Stomach (tissue), 9 donors: ENCODE results near the gene SNTG2. TPM values are rescaled to one million over a fixed set of nuclear protein-coding genes. Genes with fewer than 3 reads are reported as not detected.

Experiments
- DNase-seq, 2 donors: peaks; one replicate each; pipeline versions ENCODE4 v3.0.0 to v3.0.0-alpha.2; 2013 to 2019
- H3K27ac ChIP-seq, 5 donors: fragments of 200-600 bp in 4 of 5; sonication (generic) in 4 of 5; one replicate each; pipeline ENCODE4 v1.5.1; 2013 to 2019; ENCODE audit warnings: mild to moderate bottlenecking in 1 of 5, moderate library complexity in 1 of 5
- H3K27me3 ChIP-seq, 3 donors: fragments of 200-600 bp; sonication (generic); one replicate each; pipeline ENCODE4 v1.5.1; 2017 to 2019; ENCODE audit warnings: mixed run types in 1 of 3
- H3K36me3 ChIP-seq, 4 donors: fragments of 200-600 bp; sonication (generic); 1 replicate in 3 of 4; 2 replicates in 1 of 4; pipeline ENCODE4 v1.5.1; 2016 to 2019
- H3K4me1 ChIP-seq, 4 donors: fragments of 200-600 bp; sonication (generic); one replicate each; pipeline ENCODE4 v1.5.1; 2016 to 2019
- H3K4me3 ChIP-seq, 4 donors: fragments of 200-600 bp; sonication (generic) in 3 of 4; one replicate each; pipeline ENCODE4 v1.5.1; 2016 to 2019; ENCODE audit warnings: mild to moderate bottlenecking in 1 of 4
- H3K9me3 ChIP-seq, 4 donors: fragments of 200-600 bp; sonication (generic); one replicate each; pipeline ENCODE4 v1.5.1; 2016 to 2019
- EP300 ChIP-seq: sonication (generic); formaldehyde crosslinking; IDR thresholded peaks from one replicate; pipeline ENCODE4 v1.6.1; 2017; ENCODE audit warnings: antibody characterized with exemption
- POLR2A ChIP-seq, 4 donors: fragments of 450-650 bp; IDR thresholded peaks; one replicate each; pipeline ENCODE4 v1.6.1; 2016; ENCODE audit warnings: antibody characterized with exemption in 4 of 4, control low read depth in 2 of 4, mild to moderate bottlenecking in 1 of 4, moderate library complexity in 1 of 4
- POLR2AphosphoS5 ChIP-seq, 3 donors: sonication (generic); formaldehyde crosslinking; IDR thresholded peaks; one replicate each; pipeline ENCODE4 v1.6.1; 2016; ENCODE audit warnings: antibody characterized with exemption in 3 of 3
- WGBS, 5 donors: extraction: QIAGEN DNeasy Blood & Tissue Kit in 3 of 5; methylation state at CpG; one replicate each; pipeline versions ENCODE4 v1.1.5 to v1.1.7; 2013 to 2018; 5-methylcytosine and 5-hydroxymethylcytosine counted together
- intact Hi-C: fragments of 100-400 bp; cut with DNase I; formaldehyde crosslinking; loops from one replicate; pipeline ENCODE4 v1.15.1; 2023; ENCODE audit warnings: low total_unique reads
- polyA plus RNA-seq, 3 donors: library from polyadenylated mRNA; stranded (reverse); fragments of 200-250 nt; gene quantifications; one replicate each; pipeline ENCODE4 v1.2.3, GENCODE V29; 2013
- total RNA-seq, 5 donors: library from RNA; depleted of rRNA; stranded (reverse); fragments of >200 nt; gene quantifications; one replicate each; pipeline versions ENCODE4 v1.1.0 to v1.2.3, GENCODE V29; 2014 to 2016
- TF ChIP-seq, protein P1 (sequence below), 7 experiments: fragments of 450-650 bp in 4 of 7; fragments of 200-600 bp in 3 of 7; sonication (generic) in 3 of 7; IDR thresholded peaks; one replicate each; pipeline ENCODE4 v1.5.1; 2016 to 2019; ENCODE audit warnings: antibody characterized with exemption in 7 of 7, control low read depth in 2 of 7, mild to moderate bottlenecking in 1 of 7
- donor health status: healthy with polysubstance abuse.
- donor health status: Bipolar disorder and iron deficiency.
- donor health status: healthy.

Gene SNTG2
- total and polyA plus RNA-seq, 8 donors, result 0.68 to 19.6 (median 5.3) TPM; not detected in 1

DNA sequence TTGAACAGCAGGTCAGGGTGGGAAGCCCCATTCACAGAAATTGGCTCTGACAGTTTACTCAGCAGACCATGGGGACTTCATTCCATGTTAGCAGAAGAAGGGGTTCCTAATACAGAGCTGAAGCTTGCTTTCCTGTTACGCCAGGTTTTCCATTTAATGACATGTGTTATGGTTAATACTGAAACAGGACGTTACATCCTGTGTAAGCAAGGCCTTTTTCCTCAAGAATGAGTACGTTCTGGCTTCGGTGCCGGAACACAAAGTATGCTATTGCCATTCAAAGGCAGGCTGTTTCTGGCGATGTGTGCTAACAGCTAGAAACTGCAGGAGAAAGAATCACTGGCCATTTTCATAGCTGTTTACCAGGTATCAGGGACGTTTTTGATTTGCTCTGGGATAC lies 190.4 kb downstream of the SNTG2 start:
- TF ChIP-seq, protein P1, sequence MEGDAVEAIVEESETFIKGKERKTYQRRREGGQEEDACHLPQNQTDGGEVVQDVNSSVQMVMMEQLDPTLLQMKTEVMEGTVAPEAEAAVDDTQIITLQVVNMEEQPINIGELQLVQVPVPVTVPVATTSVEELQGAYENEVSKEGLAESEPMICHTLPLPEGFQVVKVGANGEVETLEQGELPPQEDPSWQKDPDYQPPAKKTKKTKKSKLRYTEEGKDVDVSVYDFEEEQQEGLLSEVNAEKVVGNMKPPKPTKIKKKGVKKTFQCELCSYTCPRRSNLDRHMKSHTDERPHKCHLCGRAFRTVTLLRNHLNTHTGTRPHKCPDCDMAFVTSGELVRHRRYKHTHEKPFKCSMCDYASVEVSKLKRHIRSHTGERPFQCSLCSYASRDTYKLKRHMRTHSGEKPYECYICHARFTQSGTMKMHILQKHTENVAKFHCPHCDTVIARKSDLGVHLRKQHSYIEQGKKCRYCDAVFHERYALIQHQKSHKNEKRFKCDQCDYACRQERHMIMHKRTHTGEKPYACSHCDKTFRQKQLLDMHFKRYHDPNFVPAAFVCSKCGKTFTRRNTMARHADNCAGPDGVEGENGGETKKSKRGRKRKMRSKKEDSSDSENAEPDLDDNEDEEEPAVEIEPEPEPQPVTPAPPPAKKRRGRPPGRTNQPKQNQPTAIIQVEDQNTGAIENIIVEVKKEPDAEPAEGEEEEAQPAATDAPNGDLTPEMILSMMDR (IDR thresholded peaks at IDR 0.05), result no peak
- TF ChIP-seq POLR2A (IDR thresholded peaks at IDR 0.05) (no peak), POLR2AphosphoS5 (IDR thresholded peaks at IDR 0.05) (peak in 1 of 3 donors; percentile 23)
- WGBS, 5 donors, result 54 to 69% (median 62%) methylated on average over 7 of the region's 7 CpGs
- Histone ChIP-seq H3K4me1 (no peaks in the 10 kb centered on the region), H3K27ac (peak overlapping the region in 2 of 5 donors; percentile 17 to 32), H3K9me3 (no peaks in the 10 kb centered on the region), H3K4me3 (no peak overlapping the region), H3K36me3 (no peaks in the 10 kb centered on the region), H3K27me3 (no peaks in the 10 kb centered on the region)
- peak in 1 of 2 donors; percentile 34 for DNase-seq
- intact Hi-C loops, result no loop called here

DNA sequence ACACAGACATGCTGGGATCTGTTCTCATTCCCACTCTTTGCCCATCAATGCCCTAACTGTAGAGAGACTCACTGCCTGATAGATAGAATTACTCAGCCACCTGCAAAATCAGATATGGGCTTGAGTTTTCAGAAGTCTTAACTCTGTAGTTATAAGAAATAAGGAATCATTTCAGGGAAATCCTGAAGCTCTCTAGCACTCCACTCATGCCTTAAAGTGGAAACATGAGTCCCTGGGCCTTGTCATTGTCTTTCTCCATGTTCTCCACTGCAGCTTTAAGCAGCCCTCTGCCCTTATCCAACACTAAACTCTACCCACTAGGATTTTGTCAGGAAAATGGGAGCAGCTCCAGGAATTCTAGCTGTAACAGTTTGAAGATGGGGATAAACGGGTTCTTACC lies 192.5 kb downstream of the SNTG2 start:
- no peaks in the 10 kb centered on the region for H3K27me3 ChIP-seq
- WGBS, 5 donors, result 70 to 94% (median 84%) methylated on average over 1 of the region's 1 CpG
- H3K9me3 ChIP-seq, result no peaks in the 10 kb centered on the region
- no peak overlapping the region for H3K27ac ChIP-seq
- intact Hi-C loops, result no loop called here
- TF ChIP-seq POLR2AphosphoS5 (IDR thresholded peaks at IDR 0.05) (no peak), EP300 (no peak), POLR2A (IDR thresholded peaks at IDR 0.05) (no peak)
- TF ChIP-seq, protein P1 (IDR thresholded peaks at IDR 0.05), result no peak
- H3K4me3 ChIP-seq, result no peak overlapping the region
- no peak for DNase-seq
- H3K36me3 ChIP-seq, result no peaks in the 10 kb centered on the region
- H3K4me1 ChIP-seq, result no peaks in the 10 kb centered on the region

DNA sequence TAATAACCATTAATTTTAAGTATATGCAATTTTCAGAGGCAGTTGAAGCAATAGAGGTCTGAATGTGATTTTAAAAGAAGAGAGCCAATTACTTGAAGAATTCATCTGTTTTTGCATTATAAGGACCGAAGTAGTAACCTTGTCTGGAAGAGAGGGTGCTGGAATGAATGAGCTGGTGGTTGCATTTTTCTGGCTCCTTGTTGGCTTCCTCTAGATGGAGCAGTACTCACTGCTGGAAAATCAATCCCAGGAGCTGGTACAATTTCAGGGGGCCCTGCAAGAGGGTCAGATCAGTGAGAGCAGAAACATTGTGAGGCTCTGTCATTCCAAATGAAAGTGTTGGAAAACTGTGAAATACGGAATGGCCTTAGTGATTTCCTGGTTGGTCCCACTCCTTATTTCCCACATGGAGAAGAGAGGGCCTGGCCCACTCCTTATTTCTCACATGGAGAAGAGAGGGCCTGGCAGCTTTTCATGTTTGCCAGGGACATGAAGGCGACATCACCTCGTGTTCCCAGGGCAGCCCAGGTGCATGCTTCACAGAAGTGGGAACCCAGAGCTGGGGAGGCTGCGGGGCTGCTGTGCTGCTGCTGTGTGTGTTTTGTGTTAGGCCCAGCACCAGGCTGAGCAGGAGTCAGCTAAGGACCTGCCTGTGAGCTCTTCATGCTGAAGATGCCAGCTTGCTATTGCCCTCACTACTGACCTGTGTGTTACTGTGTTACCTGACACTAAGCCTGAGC lies 197.4 kb downstream of the SNTG2 start:
- H3K27me3 ChIP-seq, result no peaks in the 10 kb centered on the region
- intact Hi-C loops, result no loop called here
- H3K4me3 ChIP-seq, result no peak overlapping the region
- no peak for DNase-seq
- H3K27ac ChIP-seq, result no peak overlapping the region
- no peaks in the 10 kb centered on the region for H3K36me3 ChIP-seq
- no peaks in the 10 kb centered on the region for H3K4me1 ChIP-seq
- WGBS, 5 donors, result 44 to 66% (median 46%) methylated on average over 4 to 5 of the region's 5 CpGs
- TF ChIP-seq, protein P1 (IDR thresholded peaks at IDR 0.05), result no peak
- no peak for TF ChIP-seq POLR2AphosphoS5 (IDR thresholded peaks at IDR 0.05)
- no peak for TF ChIP-seq EP300
- no peak for TF ChIP-seq POLR2A (IDR thresholded peaks at IDR 0.05)
- H3K9me3 ChIP-seq, result no peaks in the 10 kb centered on the region

DNA sequence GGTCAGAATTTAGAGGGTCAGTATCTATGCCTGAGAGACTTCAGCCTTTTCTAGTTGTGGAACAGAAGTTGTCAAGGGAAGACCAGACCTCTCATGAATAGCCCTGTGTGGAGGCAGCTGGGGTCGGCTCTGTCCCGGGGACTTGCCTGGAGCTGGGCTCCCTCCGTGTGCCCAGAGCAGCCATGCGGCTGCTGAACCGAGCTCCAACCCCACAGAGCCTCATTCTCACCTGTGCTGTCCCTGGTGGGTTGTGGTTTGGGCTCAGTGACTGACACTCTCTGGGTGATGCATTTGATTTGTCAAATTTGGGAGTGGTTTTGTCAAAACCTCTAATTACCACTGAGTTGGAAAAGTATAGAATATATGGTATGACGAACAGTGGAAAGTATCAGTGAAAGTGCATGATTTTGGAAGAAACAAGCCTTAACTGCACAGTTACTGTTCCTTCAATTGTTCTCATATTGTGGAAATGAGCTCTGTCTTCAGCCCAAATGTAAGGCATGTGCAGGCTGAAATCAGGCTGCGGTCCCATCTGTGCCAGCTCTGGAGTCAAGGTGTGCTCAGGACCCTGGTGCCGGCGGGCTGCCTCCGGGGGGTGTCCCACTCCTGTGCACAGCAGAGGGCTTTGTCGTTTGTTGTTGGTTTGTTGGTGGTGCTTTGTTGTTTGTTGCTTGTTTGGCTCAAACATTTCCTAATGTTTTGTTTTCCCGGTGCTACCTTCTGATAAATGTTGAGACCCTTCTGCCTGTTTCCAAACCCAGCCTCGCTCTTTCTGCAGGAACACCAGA lies 200.3 kb downstream of the SNTG2 start:
- WGBS, 5 donors, result 58 to 67% (median 64%) methylated on average over 13 of the region's 13 CpGs
- TF ChIP-seq, protein P1 (IDR thresholded peaks at IDR 0.05), result no peak
- no peak for TF ChIP-seq POLR2AphosphoS5 (IDR thresholded peaks at IDR 0.05)
- TF ChIP-seq POLR2A (IDR thresholded peaks at IDR 0.05), result no peak
- no peak for TF ChIP-seq EP300
- Histone ChIP-seq H3K27me3 (no peaks in the 10 kb centered on the region), H3K4me1 (peaks cover 0 to 10% (median 4%) of the 10 kb centered on the region in 4 donors), H3K9me3 (no peaks in the 10 kb centered on the region), H3K27ac (no peak overlapping the region), H3K36me3 (no peaks in the 10 kb centered on the region), H3K4me3 (no peak overlapping the region)
- no peak for DNase-seq
- intact Hi-C loops, result no loop called here
